Mesothelial cell of epicardium (in vitro differentiated cells): ENCODE data around the gene FKBP7. TPM values are rescaled to one million over a fixed set of nuclear protein-coding genes. Genes with fewer than 3 reads are reported as not detected.

Experiments used
- DNase-seq, 2 experiments: peaks; one replicate each; pipeline ENCODE4 v3.0.0; 2021; ENCODE audit warnings: low spot score in 2 of 2; ENCODE audit not compliant: unreplicated experiment in 2 of 2
- H3K27ac Mint-ChIP-seq: 2 replicates; pipeline ENCODE4 v1.8.0; 2021; ENCODE audit warnings: mixed read lengths
- H3K27me3 Mint-ChIP-seq: 2 replicates; pipeline ENCODE4 v1.8.0; 2021; ENCODE audit warnings: low read depth, mixed read lengths
- H3K36me3 Mint-ChIP-seq: 2 replicates; pipeline ENCODE4 v1.8.0; 2021; ENCODE audit warnings: mixed read lengths
- H3K4me1 Mint-ChIP-seq: 2 replicates; pipeline ENCODE4 v1.8.0; 2021; ENCODE audit warnings: mixed read lengths
- H3K4me3 Mint-ChIP-seq: 2 replicates; pipeline ENCODE4 v1.8.0; 2021; ENCODE audit warnings: mild to moderate bottlenecking, moderate library complexity, mixed read lengths
- H3K9me3 Mint-ChIP-seq: 2 replicates; pipeline ENCODE4 v1.8.0; 2021; ENCODE audit warnings: mixed read lengths
- CTCF ChIP-seq: fragments of 200-600 bp; sonication (generic); IDR thresholded peaks from one replicate; pipeline ENCODE4 v1.5.0; 2021; ENCODE audit warnings: antibody characterized with exemption; ENCODE audit not compliant: unreplicated experiment
- total RNA-seq: library from RNA; stranded (reverse); gene quantifications from 3 replicates; pipeline ENCODE4 v1.2.1, GENCODE V29; 2021

Gene FKBP7
- total RNA-seq, 1 donor from 2014 or later, result 49.7 TPM

GRCh38 chr2:178479275-178479616 is 846 bp upstream of the FKBP7 start:
- peak overlapping the region; percentile 99 for H3K27ac Mint-ChIP-seq
- DNase-seq, result no peak
- H3K4me3 Mint-ChIP-seq, result peak overlapping the region; percentile 94
- no peaks in the 10 kb centered on the region for H3K36me3 Mint-ChIP-seq
- peaks cover 42% of the 10 kb centered on the region for H3K4me1 Mint-ChIP-seq
- peak; percentile 53 for TF ChIP-seq CTCF
- H3K9me3 Mint-ChIP-seq, result no peaks in the 10 kb centered on the region
- H3K27me3 Mint-ChIP-seq, result no peaks in the 10 kb centered on the region

DNA sequence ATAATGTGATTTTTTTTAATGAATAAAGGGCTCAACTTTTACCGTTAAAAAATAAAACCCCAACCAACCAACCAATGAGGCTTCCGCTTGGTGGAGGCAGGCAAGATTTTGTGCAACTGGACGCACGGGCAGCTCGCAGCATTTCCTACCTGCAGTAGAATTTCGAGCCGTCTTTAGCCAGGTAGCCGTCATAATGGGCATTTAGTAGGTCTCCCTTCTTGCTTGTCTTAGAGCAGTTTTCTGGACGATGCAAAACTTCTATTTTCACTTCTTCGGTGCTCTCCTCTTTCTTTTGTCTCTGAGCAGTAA is 316 bp downstream of the FKBP7 start:
- no peaks in the 10 kb centered on the region for H3K27me3 Mint-ChIP-seq
- peak overlapping the region; percentile 99 for H3K27ac Mint-ChIP-seq
- peak overlapping the region; percentile 94 for H3K4me3 Mint-ChIP-seq
- H3K4me1 Mint-ChIP-seq, result peaks cover 48% of the 10 kb centered on the region
- TF ChIP-seq CTCF, result no peak
- no peaks in the 10 kb centered on the region for H3K9me3 Mint-ChIP-seq
- no peak for DNase-seq
- H3K36me3 Mint-ChIP-seq, result no peaks in the 10 kb centered on the region

DNA sequence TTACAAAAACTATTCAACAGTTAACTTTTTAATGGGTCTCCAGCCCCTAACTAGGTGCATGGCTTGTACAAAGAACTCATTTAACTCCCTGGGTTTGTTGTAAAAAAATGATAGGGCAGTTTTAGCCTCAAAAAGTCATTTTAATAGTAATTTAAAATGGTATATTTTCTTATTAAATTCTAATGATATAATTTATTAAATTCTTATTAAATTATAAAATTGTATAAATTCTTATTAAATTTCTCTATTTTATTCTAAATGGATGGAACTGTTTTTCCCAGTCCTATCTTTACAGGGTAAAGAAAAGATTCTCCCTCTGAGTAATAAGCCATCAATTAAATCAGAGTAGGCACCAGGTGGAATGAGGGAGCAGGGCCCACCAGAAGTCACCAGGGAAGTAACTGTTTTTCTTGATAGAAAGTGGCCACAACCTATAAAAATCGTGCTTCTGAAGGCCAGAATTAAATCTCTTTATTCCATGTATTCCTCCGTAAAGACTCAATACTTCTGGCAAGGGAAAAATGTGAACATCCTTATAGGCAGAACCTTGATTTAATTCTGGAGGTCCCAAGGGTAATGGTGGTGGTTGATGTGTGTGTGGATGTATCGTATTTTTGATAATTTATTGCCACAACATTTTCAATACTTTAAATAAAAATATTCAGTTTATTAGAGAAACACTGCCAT is 814 bp downstream of the FKBP7 start:
- Mint-ChIP-seq H3K36me3 (no peaks in the 10 kb centered on the region), H3K9me3 (no peaks in the 10 kb centered on the region), H3K4me3 (peak overlapping the region; percentile 94), H3K27ac (peak overlapping the region; percentile 99), H3K27me3 (no peaks in the 10 kb centered on the region), H3K4me1 (peaks cover 43% of the 10 kb centered on the region)
- no peak for DNase-seq
- no peak for TF ChIP-seq CTCF

GRCh38 chr2:178476477-178476876 is 1.9 kb downstream of the FKBP7 start:
- peak overlapping the region; percentile 39 for H3K4me3 Mint-ChIP-seq

DNA sequence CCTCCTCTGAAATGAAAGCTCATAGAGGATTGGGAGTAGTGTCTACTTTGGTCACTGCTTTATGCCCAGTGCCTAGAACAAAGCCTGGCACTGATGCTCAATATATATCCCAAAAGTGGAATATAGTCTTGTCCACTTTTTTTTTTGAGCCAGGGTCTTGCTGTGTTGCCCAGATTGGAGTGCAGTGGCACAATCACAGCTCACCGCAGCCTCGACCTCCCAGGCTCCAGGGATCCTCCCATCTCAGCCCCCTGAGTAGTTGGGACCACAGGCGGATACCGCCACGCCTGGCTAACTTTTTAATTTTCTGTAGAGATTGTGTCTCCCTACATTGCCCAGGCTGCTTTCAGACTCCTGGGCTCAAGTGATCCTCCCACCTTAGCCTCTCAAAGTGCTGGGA is 3.8 kb downstream of the FKBP7 start:
- no peak for TF ChIP-seq CTCF
- Mint-ChIP-seq H3K27ac (no peak overlapping the region), H3K9me3 (no peaks in the 10 kb centered on the region), H3K4me3 (no peak overlapping the region), H3K36me3 (no peaks in the 10 kb centered on the region), H3K27me3 (no peaks in the 10 kb centered on the region), H3K4me1 (peaks cover 29% of the 10 kb centered on the region)
- no peak for DNase-seq

More at GRCh38 chr2:178476477-178476876, 1.9 kb downstream of the FKBP7 start:
- H3K4me1 Mint-ChIP-seq, result peaks cover 32% of the 10 kb centered on the region
- H3K9me3 Mint-ChIP-seq, result no peaks in the 10 kb centered on the region
- no peaks in the 10 kb centered on the region for H3K36me3 Mint-ChIP-seq
- H3K27ac Mint-ChIP-seq, result no peak overlapping the region
- H3K27me3 Mint-ChIP-seq, result no peaks in the 10 kb centered on the region
- no peak for DNase-seq
- no peak for TF ChIP-seq CTCF

GRCh38 chr2:178473931-178474330 is 4.5 kb downstream of the FKBP7 start:
- no peak for TF ChIP-seq CTCF
- no peak overlapping the region for H3K4me3 Mint-ChIP-seq
- DNase-seq, result no peak
- H3K4me1 Mint-ChIP-seq, result peaks cover 27% of the 10 kb centered on the region
- no peaks in the 10 kb centered on the region for H3K27me3 Mint-ChIP-seq
- H3K27ac Mint-ChIP-seq, result no peak overlapping the region
- no peaks in the 10 kb centered on the region for H3K9me3 Mint-ChIP-seq
- H3K36me3 Mint-ChIP-seq, result no peaks in the 10 kb centered on the region
